ENCODE results near the gene FGD5. TPM values are rescaled to one million over a fixed set of nuclear protein-coding genes. Genes with fewer than 3 reads are reported as not detected.

Gene FGD5
- total and polyA plus RNA-seq, 2 donors (not counting 1 experiment from before 2014, with no cell fraction given), result 0.03 to 0.50 TPM

DNA sequence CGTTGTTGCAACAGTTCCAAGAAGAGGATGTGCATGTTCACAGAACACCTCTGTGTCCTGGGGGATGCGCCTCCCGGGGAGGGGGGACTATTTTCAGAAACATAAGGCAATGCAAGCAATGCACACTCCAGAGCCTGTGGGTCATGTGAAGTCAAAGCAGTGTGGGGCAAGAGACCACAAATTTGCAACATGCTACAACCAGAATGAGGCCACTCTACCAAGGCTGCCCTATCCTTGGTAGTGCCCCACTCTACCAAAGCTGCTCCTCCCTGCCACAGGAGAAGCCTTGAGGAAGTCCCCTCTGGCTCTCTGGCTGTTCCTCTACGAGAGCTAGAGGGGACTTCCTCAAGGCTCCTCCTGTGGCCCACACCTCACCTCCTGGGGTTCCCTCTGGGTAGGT lies 120.2 kb downstream of the FGD5 start:
- Histone ChIP-seq H3K4me2 (ENCODE audit: extremely low read depth, insufficient read depth, low read length) (no peak overlapping the region), H3K36me3 (ENCODE audit: control insufficient read depth, insufficient read depth, low read length) (peaks cover 1% of the 10 kb centered on the region), H3K27me3 (ENCODE audit: control insufficient read depth, insufficient read depth, low read length) (no peaks in the 10 kb centered on the region)

DNA sequence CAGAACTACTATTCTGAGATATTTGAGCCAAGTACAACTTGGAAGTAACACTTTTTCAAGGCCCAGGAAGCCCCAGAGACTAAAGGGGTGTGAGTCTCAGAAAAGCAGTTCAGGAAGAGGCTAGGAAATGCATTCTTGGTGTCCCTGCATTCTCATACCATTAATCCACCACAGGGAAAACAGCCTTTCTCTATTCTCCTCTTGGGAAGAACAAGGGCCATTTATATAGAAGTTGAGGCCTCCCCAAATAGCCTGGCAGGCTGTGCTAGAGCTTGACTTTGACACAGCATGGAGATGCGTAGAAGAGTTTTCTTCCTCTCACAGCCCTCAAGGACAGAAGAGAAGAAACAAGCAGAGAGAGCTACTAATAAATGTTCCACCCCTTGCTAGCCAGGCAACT lies 123.1 kb downstream of the FGD5 start:
- no peak overlapping the region for H2AFZ ChIP-seq (ENCODE audit: low read length)
- DNase-seq (ENCODE audit: low read depth in 2 of 2), result no peak
- no peaks in the 10 kb centered on the region for H3K9me3 ChIP-seq (ENCODE audit: control insufficient read depth, insufficient read depth, low read depth, low read length)
- no peak overlapping the region for H3K4me3 ChIP-seq (replicated peaks in 1 of 4; ENCODE audit: control extremely low read depth in 1 of 4, insufficient read depth in 1 of 4, low read depth in 3 of 4, low read length in 4 of 4)
- no peak overlapping the region for H3K27ac ChIP-seq (ENCODE audit: insufficient read depth, low read length)
- no peaks in the 10 kb centered on the region for H3K27me3 ChIP-seq (ENCODE audit: control insufficient read depth, insufficient read depth, low read length)
- H3K79me2 ChIP-seq (ENCODE audit: control insufficient read depth, insufficient read depth, low read length), result peaks cover 35% of the 10 kb centered on the region
- H3K36me3 ChIP-seq (ENCODE audit: control insufficient read depth, insufficient read depth, low read length), result peaks cover 8% of the 10 kb centered on the region
- no peak overlapping the region for H3K4me2 ChIP-seq (ENCODE audit: extremely low read depth, insufficient read depth, low read length)
- TF ChIP-seq EZH2 (IDR thresholded peaks at IDR 0.05; ENCODE audit: low read length, missing control alignments), result no peak
- TF ChIP-seq, protein P1, sequence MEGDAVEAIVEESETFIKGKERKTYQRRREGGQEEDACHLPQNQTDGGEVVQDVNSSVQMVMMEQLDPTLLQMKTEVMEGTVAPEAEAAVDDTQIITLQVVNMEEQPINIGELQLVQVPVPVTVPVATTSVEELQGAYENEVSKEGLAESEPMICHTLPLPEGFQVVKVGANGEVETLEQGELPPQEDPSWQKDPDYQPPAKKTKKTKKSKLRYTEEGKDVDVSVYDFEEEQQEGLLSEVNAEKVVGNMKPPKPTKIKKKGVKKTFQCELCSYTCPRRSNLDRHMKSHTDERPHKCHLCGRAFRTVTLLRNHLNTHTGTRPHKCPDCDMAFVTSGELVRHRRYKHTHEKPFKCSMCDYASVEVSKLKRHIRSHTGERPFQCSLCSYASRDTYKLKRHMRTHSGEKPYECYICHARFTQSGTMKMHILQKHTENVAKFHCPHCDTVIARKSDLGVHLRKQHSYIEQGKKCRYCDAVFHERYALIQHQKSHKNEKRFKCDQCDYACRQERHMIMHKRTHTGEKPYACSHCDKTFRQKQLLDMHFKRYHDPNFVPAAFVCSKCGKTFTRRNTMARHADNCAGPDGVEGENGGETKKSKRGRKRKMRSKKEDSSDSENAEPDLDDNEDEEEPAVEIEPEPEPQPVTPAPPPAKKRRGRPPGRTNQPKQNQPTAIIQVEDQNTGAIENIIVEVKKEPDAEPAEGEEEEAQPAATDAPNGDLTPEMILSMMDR (conservative IDR thresholded peaks at IDR 0.05 in 1 of 2, IDR thresholded peaks at IDR 0.05 in 1 of 2; ENCODE audit: low read depth in 1 of 2, low read length in 2 of 2), result no peak
- no peak overlapping the region for H3K9ac ChIP-seq (ENCODE audit: insufficient read depth, low read length)
- no peaks in the 10 kb centered on the region for H3K4me1 ChIP-seq (ENCODE audit: control insufficient read depth, extremely low read depth, insufficient read depth, low read length)
- no peaks in the 10 kb centered on the region for H4K20me1 ChIP-seq (ENCODE audit: control insufficient read depth, extremely low read depth, insufficient read depth, low read length)

More for the DNA sequence above, 120.2 kb downstream of the FGD5 start:
- peaks cover 6% of the 10 kb centered on the region for H3K79me2 ChIP-seq (ENCODE audit: control insufficient read depth, insufficient read depth, low read length)
- H4K20me1 ChIP-seq (ENCODE audit: control insufficient read depth, extremely low read depth, insufficient read depth, low read length), result no peaks in the 10 kb centered on the region
- no peak overlapping the region for H2AFZ ChIP-seq (ENCODE audit: low read length)
- H3K9ac ChIP-seq (ENCODE audit: insufficient read depth, low read length), result no peak overlapping the region
- no peak overlapping the region for H3K27ac ChIP-seq (ENCODE audit: insufficient read depth, low read length)
- no peak for TF ChIP-seq EZH2 (IDR thresholded peaks at IDR 0.05; ENCODE audit: low read length, missing control alignments)
- TF ChIP-seq, protein P1 (conservative IDR thresholded peaks at IDR 0.05 in 1 of 2, IDR thresholded peaks at IDR 0.05 in 1 of 2; ENCODE audit: low read depth in 1 of 2, low read length in 2 of 2), result no peak
- no peak overlapping the region for H3K4me3 ChIP-seq (replicated peaks in 1 of 4; ENCODE audit: control extremely low read depth in 1 of 4, insufficient read depth in 1 of 4, low read depth in 3 of 4, low read length in 4 of 4)
- no peaks in the 10 kb centered on the region for H3K9me3 ChIP-seq (ENCODE audit: control insufficient read depth, insufficient read depth, low read depth, low read length)
- no peak for DNase-seq (ENCODE audit: low read depth in 2 of 2)
- H3K4me1 ChIP-seq (ENCODE audit: control insufficient read depth, extremely low read depth, insufficient read depth, low read length), result no peaks in the 10 kb centered on the region

DNA sequence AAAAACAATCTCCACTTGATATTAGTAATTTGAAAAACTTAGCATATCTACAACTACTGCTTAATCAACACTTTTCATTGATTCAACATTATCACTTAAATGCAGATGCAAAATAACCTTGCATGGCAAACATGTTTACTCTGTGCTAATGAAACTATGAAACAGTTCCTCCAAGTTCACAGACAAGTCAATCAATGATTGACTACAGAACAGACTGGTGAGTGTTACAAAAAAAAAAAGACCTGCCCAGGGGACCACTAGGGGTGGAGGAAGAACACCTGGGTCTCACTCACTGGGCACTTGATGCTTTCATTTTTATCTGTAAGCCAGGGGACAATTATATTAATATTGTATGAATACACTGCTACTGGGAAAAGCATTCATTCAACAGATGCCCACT lies 124.3 kb downstream of the FGD5 start:
- Histone ChIP-seq H4K20me1 (ENCODE audit: control insufficient read depth, extremely low read depth, insufficient read depth, low read length) (no peaks in the 10 kb centered on the region), H3K36me3 (ENCODE audit: control insufficient read depth, insufficient read depth, low read length) (peaks cover 8% of the 10 kb centered on the region), H3K9ac (ENCODE audit: insufficient read depth, low read length) (no peak overlapping the region), H3K4me3 (replicated peaks in 1 of 4; ENCODE audit: control extremely low read depth in 1 of 4, insufficient read depth in 1 of 4, low read depth in 3 of 4, low read length in 4 of 4) (no peak overlapping the region), H3K27me3 (ENCODE audit: control insufficient read depth, insufficient read depth, low read length) (no peaks in the 10 kb centered on the region), H3K9me3 (ENCODE audit: control insufficient read depth, insufficient read depth, low read depth, low read length) (no peaks in the 10 kb centered on the region), H3K79me2 (ENCODE audit: control insufficient read depth, insufficient read depth, low read length) (peaks cover 38% of the 10 kb centered on the region), H2AFZ (ENCODE audit: low read length) (no peak overlapping the region), H3K27ac (ENCODE audit: insufficient read depth, low read length) (no peak overlapping the region), H3K4me1 (ENCODE audit: control insufficient read depth, extremely low read depth, insufficient read depth, low read length) (no peaks in the 10 kb centered on the region), H3K4me2 (ENCODE audit: extremely low read depth, insufficient read depth, low read length) (no peak overlapping the region)
- TF ChIP-seq, protein P1 (conservative IDR thresholded peaks at IDR 0.05 in 1 of 2, IDR thresholded peaks at IDR 0.05 in 1 of 2; ENCODE audit: low read depth in 1 of 2, low read length in 2 of 2), result no peak
- no peak for TF ChIP-seq EZH2 (IDR thresholded peaks at IDR 0.05; ENCODE audit: low read length, missing control alignments)
- no peak for DNase-seq (ENCODE audit: low read depth in 2 of 2)
